NCI-H146 treated with DMSO at 0.1 percent for 48 hours (cell line): Measurements from ENCODE around the gene EYA2.

Experiments
- DNase-seq: peaks from one replicate; lab custom pipeline; 2025; ENCODE audit not compliant: unreplicated experiment; lab: John Stamatoyannopoulos, UW

Gene EYA2

DNA sequence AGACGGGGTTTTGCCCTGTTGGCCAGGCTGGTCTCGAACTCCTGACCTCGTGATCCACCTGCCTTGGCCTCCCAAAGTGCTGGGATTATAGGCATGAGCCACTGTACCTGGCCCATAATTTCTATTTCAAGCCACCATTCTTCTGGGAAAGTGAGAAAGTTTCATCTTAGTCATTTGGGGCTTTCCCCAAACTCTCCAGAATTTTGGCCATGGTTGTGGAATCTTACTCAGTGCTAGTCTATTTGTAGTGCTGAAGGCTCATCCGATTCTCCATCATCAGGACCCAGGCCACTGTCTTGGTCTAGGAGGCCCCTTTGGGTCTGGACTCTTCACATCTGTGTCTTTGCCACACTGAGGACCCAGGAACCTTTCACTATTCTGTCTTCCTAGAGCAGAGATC lies 164.9 kb downstream of the EYA2 start:
- DNase-seq: no peak

DNA sequence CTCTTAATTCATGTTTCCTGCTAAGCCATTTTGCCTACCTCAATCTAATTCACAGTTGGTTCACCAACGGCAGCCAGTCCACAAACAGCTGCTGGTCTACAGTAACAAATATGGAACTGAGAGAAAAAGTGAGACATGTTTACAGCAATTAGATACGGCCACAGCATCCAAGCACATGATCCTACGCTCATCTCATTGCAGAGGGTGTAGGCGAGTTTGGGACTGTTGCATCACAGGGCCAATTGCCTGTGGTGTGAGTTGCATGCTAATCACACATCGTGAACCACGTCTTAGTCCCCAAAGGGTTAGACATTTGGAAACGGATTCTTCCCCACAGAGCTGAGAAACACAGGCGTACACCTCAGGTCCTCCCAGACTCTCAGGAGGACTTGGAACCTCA lies 166.9 kb downstream of the EYA2 start:
- DNase-seq: no peak

DNA sequence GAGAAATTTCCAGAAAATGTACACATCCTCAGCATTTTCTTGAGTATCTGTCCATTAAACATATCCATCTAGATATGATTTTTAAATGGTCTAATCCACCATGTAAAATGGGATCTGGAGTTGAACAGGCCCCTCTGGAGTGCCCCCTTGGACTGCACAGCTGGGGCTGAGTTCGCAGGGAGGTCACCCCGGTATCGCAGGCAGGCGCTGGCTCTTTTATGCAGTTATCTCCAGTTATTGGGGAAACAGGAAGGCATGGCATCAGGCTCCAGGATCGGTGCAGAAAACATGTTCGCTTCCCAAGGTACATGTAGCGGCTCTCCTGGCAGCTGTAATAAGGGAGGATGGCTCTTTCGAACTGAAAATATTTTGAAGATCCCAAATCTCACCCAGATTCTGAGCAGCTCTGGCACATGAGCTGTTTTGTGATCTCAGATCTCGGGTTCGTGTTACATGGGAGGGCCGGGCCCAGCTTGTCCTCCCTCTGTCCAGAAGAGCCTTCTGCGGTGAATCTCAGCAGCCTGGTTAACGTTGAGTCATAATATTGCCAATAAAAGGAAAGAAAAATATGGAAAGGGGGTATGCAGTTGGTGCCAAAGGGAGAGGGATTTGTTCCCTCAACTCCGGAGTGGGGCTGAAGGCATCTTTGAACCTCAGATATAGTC lies 167.7 kb downstream of the EYA2 start:
- DNase-seq: no peak

DNA sequence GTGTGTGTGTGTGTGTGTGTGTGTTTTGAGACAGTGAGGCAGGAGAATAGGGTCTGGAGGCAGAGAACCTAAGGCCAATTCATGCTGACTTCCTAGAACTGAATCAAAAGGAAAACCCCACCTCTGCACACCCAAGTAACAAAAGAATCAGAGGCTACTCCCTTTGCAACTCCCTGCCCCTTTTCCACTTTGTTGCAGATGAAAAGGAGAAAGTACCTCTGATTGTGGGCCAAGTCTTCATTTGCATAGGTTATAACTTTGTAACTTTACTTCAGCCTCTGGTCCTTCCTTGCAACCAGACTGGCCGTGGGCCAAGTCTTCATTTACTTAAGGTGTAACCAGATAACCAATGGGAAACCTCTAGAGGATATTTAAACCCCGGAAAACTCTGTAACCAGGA lies 168.8 kb downstream of the EYA2 start:
- no peak for DNase-seq

DNA sequence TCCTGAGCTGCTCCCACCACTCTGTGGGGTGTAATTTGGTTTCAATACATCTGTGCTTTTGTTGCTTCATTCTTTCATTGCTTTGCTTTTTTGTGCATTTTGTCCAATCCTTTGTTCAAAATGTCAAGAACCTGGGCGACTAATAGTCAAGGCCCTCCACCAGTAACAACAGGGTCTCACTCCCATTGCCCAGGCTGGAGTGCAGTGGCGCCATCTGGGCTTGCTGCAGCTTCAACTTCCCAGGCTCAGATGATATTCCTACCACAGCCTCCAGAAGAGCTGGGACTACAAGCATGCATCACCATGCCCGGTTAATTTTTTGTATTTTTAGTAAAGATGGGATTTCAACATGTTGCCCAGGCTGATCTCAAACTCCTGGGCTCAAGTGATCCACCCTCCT lies 169.2 kb downstream of the EYA2 start:
- no peak for DNase-seq

DNA sequence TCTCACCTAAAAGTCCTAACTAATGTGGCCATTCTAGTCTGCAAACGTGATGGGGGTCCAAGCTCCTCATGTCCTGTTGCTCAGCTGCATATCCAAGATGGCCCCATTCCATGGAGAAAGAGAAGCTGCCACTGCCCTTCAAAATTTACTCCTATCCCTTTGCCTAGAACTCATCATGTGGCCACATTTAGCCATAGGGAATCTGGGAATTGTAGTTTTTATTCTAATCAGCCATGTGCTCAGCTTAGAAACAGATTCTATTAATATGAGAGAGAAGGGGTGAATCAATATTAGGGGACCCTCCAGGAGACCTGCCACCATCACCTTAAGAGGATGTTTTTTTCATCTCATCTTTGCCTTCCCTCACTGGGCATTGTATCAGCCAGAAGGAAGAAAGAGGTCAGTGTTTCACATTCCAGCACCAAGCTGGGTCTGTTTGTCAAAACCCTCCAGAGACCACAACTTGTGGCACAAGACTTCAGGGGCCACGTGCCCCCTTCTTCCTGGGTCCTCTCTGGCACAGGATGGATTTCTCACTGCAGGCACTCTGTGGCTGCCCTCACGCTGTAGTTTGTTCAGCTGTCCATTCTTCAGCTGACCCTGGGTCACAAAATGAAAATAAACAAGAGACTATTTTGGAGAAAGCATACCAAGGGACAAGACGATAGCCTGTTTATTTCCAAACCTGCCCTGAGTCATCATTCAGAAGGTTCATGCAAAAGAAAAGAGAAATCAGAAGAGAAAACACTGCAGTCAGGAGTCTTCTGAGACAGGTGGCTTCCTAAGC lies 172.0 kb downstream of the EYA2 start:
- no peak for DNase-seq

DNA sequence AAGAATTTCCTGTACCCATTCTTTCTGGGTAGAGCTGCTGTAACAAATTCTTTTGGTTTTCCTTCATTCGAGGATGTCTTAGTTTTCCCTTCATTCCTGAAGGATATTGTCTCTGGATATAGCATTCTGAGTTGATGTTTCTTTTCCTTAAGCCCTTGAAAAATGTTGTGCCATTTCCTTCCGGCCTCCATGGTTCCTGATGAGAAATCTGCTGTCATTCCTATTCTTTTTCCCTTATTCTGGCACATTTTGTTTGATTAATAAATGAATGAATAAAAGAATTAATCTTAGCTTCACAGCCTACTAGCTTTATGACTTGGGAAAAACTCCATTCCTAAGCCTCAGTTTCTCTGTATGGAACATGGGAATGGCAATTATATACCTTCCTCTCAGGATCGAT lies 173.1 kb downstream of the EYA2 start:
- DNase-seq: no peak

DNA sequence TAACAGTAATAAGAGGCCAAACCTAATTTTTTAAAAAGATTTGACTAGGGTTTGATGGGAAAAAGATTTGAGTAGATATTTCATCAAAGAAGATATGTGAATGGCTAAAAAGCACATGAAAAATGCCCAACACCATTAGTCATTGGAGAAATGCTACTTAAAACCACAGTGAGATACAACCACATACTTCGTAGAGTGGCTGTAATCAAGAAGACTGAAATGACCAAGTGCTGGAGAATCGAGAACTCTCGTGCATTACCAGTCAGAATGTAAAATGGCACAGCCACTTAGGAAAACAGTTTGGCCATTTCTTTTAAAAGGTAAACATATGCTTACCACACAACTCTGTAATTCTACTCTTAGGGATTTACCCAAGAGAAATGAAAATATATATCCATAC lies 175.5 kb downstream of the EYA2 start:
- no peak for DNase-seq

DNA sequence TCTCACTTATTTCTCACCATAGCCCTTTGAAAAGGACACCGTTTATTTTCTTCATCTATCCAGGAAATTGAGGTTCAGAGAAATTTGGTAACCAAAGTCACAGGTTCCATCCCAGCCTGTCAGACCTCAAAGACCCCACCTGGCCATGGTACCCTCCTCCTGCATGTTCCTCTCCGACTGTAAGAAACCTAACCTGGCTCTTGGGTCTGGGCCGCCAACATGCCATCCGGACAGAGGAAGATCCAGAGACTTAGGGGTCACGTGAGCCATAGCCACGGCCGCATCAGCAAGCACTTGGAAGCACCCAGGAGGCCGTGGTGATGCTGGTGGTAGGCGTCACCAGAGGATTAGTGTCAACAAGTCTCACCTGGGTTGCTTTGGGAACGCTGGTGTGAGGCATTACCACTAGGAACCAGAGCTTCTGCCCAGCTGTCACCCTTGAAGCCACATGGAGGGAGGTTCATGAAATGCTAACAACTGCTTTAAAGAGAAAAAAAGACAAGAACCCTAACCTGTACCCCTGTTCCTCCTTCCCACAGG lies 177.1 kb downstream of the EYA2 start:
- DNase-seq: no peak

DNA sequence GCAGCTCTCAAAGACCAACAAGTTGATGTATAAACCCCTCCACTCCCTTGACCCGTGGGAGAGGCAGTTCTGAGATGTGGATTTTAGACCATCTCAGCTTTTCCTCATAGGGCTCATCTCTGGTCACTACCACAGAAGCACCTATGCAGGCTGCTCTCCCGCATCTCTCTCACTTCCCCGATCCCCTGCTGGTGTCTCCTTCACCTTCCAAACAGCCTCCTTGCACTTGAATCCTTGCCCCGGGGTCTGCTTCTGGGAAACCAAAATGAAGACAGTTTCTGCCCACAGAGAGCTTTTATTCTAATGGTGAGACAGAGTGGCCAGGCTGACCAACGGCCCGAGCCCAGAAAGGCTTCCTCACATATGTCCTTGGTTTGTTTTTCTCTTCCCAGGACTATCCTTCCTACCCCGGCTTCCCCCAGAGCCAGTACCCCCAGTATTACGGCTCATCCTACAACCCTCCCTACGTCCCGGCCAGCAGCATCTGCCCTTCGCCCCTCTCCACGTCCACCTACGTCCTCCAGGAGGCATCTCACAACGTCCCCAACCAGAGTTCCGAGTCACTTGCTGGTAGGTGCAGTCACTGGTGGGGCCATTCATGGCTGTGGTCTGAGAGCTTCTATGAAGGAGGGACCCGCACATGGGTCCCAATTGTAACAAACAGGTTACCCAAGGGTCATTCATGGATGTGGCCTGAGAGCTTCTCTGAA lies 179.3 kb downstream of the EYA2 start:
- DNase-seq: no peak

DNA sequence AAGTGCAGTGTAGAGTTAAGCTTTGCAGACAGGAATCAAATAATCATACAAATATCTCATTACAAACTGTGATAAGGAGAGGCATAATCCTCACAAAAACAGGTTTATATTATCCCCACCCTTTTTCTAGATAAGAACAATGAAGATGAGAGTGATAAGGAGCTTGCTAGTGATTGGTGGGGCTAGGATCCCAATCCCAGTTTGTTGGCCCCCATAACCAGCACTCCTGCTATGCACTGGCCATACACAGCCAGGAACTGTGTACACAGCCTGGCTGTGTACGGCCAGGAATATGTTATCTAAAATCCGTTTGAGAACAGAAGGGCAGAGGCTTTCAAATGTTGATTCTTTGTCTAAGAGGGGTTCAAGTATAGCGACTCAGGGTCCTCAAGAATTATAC lies 180.6 kb downstream of the EYA2 start:
- DNase-seq: no peak

DNA sequence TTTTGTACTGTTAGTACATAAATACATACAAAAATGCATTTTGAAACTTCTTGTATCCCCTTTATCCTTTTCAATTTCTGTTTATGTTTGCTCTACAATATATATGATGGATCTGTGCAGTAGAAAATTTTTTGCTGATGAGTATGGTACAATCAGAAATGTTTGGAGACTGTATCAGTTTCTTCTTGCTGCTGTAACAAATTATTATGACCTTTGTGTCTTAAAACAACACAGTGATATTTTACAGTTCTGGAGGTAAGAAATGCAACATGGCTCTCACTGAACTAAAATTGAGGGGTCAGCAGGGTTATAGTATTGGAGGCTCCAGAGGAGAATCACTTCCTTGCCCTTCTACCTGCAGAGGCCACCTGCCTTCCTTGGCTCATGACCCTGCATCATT lies 184.4 kb downstream of the EYA2 start:
- DNase-seq: no peak

DNA sequence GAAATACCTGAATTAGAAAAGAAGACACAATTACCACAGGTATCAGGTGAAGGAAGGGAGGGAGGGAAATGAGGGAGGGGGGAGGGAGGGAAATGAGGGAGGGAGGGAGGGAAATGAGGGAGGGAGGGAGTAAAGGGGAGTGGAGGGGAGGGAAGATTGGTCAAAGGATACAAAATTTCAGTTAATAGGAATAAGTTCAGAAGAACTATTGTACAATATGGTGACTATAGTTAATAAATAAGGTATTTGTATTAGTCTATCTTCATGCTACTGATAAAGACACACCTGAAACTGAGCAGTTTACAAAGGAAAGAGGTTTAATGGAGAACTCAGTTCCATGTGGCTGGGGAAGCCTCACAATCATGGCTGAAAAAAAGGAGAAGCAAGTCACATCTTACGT lies 185.7 kb downstream of the EYA2 start:
- no peak for DNase-seq

DNA sequence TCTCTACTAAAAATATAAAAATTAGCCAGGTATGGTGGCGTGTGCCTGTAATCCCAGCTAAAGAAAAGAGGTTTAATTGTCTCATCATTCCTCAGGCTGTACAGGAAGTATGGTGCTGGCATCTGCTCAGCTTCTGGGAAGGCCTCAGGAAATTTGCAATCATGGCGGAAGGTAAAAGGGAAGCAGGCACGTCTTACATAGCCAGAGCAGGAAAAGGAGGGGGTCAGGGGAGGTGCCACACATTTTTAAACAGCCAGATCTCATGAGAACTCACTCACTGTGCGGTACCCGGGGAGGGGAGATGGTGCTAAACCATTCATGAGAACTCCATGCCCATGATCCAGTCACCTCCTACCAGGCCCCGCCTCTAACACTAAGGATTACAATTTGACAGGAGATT lies 191.7 kb downstream of the EYA2 start:
- DNase-seq: no peak

DNA sequence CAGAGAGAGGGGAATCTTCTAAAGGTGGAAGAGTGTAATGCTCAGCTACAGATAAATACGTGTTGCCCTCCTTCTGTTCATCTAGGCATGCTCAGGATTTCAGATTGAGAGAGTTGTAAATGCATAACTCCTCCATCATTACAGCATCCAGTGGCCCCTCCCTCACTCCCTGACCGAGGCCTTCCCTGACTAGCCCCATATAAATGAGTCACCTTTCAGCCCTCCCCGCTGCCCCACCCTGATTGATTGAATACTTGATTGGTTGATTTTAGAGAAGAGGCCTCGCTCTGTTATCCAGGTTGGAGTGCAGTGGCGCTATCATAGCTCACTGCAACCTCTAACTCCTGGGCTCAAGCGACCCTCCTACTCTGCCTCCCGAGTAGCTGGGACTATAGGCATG lies 193.7 kb downstream of the EYA2 start:
- DNase-seq: no peak

DNA sequence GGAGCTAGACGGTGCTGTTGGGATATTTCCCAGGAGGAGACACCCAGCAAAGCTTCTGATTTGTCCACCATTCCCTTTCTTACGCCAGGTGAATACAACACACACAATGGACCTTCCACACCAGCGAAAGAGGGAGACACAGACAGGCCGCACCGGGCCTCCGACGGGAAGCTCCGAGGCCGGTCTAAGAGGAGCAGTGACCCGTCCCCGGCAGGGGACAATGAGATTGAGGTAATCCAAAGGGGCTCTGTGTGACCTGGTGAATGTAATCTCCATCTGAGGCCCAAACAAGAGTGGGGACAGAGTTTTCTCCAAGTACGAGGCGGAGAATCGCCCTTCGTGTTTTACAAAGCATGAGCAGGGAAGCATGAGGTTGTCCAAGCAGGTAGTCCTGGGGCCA lies 194.5 kb downstream of the EYA2 start:
- DNase-seq: no peak

DNA sequence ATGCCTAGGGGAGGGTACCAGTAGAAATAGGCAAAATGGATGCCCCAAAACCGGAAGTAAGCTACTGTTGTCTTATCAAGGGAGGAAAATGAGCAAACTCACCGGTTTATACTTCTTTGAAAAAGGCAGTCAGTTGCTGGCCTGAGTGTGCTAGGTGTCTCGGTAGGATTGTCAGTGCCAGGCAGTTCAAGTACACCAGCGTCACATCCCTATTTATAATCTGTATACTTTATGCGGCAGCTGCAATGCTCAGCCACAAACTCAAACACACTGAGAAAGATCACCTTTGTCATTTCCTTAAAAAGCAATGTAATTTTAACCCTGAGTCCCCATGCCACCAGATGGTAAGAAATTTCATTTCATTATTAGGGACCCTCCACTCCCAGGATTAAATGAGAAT lies 196.2 kb downstream of the EYA2 start:
- no peak for DNase-seq

DNA sequence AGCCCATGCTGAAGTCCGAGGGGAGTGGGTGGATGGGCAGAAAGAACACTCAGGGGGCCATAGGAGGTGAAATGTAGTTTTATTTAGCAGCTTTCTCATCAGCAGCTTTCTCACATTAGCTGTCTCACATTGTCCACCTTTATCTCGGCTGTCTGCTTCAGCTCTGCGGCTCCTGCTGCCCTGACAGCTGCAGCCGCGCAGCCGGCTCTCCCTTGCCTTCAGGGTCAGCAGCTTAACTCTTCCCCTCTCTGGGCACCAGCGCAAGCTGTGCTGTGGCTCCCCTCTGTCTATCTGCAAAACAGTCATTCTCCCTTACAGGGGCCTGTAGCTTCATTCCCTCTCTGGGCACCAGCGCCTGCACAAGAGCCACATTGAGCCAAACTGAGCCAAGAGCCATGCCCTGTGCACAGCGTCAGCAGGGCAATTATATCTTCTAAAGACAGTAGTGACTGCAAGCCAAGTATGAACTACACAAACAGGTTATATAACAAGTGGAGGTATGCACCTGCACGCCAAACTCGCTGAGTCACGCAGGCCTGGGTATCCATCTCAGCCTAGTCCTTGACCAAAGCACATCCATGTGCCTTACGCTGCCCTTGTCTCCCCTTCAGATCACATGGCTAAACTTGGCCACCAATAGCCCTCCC lies 198.8 kb downstream of the EYA2 start:
- no peak for DNase-seq

DNA sequence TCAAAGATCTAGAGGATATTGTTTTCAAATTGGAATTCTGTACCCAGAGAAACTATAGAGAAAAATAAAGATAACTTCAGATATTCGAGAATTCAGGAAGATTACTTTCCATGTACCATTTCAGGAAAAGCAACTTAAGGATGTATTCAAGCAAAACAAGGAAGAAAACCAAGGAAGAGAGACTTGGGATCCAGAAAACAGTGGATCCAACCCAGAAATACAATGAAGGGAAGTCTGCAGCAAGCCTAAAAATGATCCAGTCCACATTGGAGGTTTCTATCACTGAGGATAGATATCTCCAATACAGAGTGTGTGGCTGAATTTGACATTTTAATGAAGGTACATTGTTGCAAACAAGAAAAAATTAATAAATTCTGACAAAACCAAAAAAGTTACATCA lies 201.0 kb downstream of the EYA2 start:
- DNase-seq: no peak

DNA sequence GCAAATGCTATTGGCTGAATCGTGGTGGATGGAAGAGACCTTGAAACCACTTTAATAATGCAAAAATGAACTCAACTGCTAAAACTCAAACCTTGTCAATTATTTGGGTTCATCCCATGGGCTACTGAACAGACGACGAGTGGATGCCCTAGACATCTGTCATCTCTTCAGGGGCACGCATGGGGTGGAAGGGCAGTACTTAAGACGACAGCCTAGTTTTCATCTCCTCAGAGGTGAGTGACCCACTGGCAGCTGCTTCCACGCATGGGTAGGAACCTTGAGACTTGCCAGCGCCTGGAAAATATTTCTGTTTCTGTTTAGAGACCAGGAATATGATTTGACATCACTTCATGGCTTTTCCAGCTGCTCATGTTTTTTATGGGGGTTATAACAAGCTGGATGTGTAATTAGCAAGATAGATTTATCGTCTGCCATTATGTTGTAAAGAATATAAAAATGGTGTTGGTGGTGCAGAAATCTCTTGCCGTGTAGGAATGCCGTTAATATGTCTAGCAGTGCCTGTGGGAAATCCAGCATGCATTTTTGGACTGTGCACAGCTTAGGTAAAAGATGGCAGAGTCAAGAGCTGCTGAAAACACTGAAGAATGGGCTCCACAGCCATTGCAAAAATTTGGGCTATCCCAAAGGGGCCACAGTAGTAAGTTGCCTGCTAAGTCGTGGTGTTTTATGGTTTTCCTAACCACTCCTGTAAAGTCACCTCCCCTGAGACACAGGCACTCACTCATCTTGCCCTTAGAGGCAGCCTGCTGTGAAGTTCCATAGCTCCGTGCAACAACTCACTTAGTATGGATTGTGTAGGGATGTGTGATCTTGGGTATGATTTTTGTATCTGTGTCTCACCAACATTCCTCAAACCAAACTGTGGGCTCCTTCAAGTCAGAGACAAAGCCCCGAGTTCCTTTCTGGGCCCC lies 203.3 kb downstream of the EYA2 start:
- DNase-seq: no peak
